K562 (cell line): Measurements from ENCODE around the gene MSI1. TPM values are rescaled to one million over a fixed set of nuclear protein-coding genes. Genes with fewer than 3 reads are reported as not detected.

ENCODE experiments used
- ARID2 ChIP-seq: fragments of 450-650 bp; IDR thresholded peaks from 2 replicates; pipeline ENCODE4 v1.6.1; 2017; ENCODE audit warnings: antibody characterized with exemption, mild to moderate bottlenecking
- BCLAF1 ChIP-seq, 2 experiments: fragments of 450-650 bp in 1 of 2; IDR thresholded peaks; 2 replicates each; pipeline ENCODE4 v1.6.1; 2011 to 2017; ENCODE audit warnings: low read depth in 2 of 2, antibody characterized with exemption in 1 of 2, borderline replicate concordance in 1 of 2, low read length in 1 of 2, mild to moderate bottlenecking in 1 of 2, mixed read lengths in 1 of 2; ENCODE audit not compliant: control insufficient read depth in 1 of 2
- CBFA2T3 ChIP-seq: fragments of 450-650 bp; IDR thresholded peaks from 2 replicates; pipeline ENCODE4 v1.6.1; 2017
- CEBPB ChIP-seq: fragments of 450-650 bp; IDR thresholded peaks from 2 replicates; pipeline ENCODE4 v1.6.1; 2016; ENCODE audit warnings: missing genetic modification characterization, missing compliant biosample characterization
- CEBPG ChIP-seq, 3 experiments: fragments of 200-800 bp in 1 of 3; sonication (Bioruptor generic) in 1 of 3; sonication (generic) in 1 of 3; formaldehyde crosslinking in 1 of 3; IDR thresholded peaks in 2 of 3; conservative IDR thresholded peaks in 1 of 3; 2 replicates each; pipeline versions ENCODE4 v1.6.1 to v1.8.0; 2016 to 2022; ENCODE audit warnings: missing compliant biosample characterization in 2 of 3, missing genetic modification characterization in 2 of 3, mild to moderate bottlenecking in 1 of 3, missing genetic modification reagents in 1 of 3
- DMBX1 ChIP-seq: fragments of 250-450 bp; sonication (Bioruptor Pico); IDR thresholded peaks from 2 replicates; pipeline ENCODE4 v1.8.0; 2022; ENCODE audit warnings: inconsistent platforms, mild to moderate bottlenecking, moderate library complexity, borderline replicate concordance
- EP400 ChIP-seq: fragments of 450-650 bp; IDR thresholded peaks from 2 replicates; pipeline ENCODE4 v1.6.1; 2017; ENCODE audit warnings: antibody characterized with exemption, mild to moderate bottlenecking, moderate library complexity
- FOXA1 ChIP-seq: fragments of 450-650 bp; IDR thresholded peaks from 2 replicates; pipeline ENCODE4 v1.6.1; 2016; ENCODE audit warnings: mild to moderate bottlenecking, borderline replicate concordance
- HLTF ChIP-seq: fragments of 450-650 bp; IDR thresholded peaks from 2 replicates; pipeline ENCODE4 v1.6.1; 2016
- HMGN3 ChIP-seq: IDR thresholded peaks from 2 replicates; pipeline ENCODE4 v1.6.1; 2011; ENCODE audit warnings: borderline replicate concordance, low read depth, mild to moderate bottlenecking, mixed read lengths, low read length; ENCODE audit not compliant: insufficient read length; ENCODE audit errors: extremely low read depth
- ILK ChIP-seq: fragments of 450-650 bp; IDR thresholded peaks from 2 replicates; pipeline ENCODE4 v1.6.1; 2016; ENCODE audit warnings: missing genetic modification characterization, low read depth, mild to moderate bottlenecking, missing compliant biosample characterization, moderate library complexity, borderline replicate concordance
- MEF2A ChIP-seq: IDR thresholded peaks from 2 replicates; pipeline ENCODE4 v1.6.1; 2011; ENCODE audit warnings: low read depth, mild to moderate bottlenecking, low read length, moderate library complexity; ENCODE audit not compliant: control insufficient read depth
- PHF21A ChIP-seq: fragments of 450-650 bp; IDR thresholded peaks from 2 replicates; pipeline ENCODE4 v1.6.1; 2017; ENCODE audit warnings: low read depth, borderline replicate concordance
- PKNOX1 ChIP-seq: fragments of 450-650 bp; IDR thresholded peaks from 2 replicates; pipeline ENCODE4 v1.6.1; 2016
- RFX1 ChIP-seq: fragments of 450-650 bp; IDR thresholded peaks from 2 replicates; pipeline ENCODE4 v1.6.1; 2016; ENCODE audit warnings: mild to moderate bottlenecking, moderate library complexity
- SETDB1 ChIP-seq: IDR thresholded peaks from one replicate; pipeline ENCODE4 v1.6.1; 2012; ENCODE audit warnings: low read length, control low read depth, inconsistent platforms
- SIRT6 ChIP-seq: IDR thresholded peaks from one replicate; pipeline ENCODE4 v1.6.1; 2012; ENCODE audit warnings: low read depth, mild to moderate bottlenecking, control low read depth, inconsistent platforms, low read length, moderate library complexity
- SMAD3 ChIP-seq: fragments of 450-650 bp; formaldehyde crosslinking; conservative IDR thresholded peaks from 2 replicates; pipeline ENCODE4 v1.4.0; 2020; ENCODE audit warnings: mild to moderate bottlenecking
- SMARCB1 ChIP-seq: IDR thresholded peaks from 2 replicates; pipeline ENCODE4 v1.6.1; 2011; ENCODE audit warnings: improper control_type of control experiment, low read depth; ENCODE audit not compliant: insufficient read length
- TBL1XR1 ChIP-seq, 2 experiments: IDR thresholded peaks; 2 replicates each; pipeline ENCODE4 v1.6.1; 2012; ENCODE audit warnings: improper control_type of control experiment in 2 of 2, low read length in 2 of 2, mild to moderate bottlenecking in 1 of 2
- ZBTB2 ChIP-seq: fragments of 450-650 bp; IDR thresholded peaks from 2 replicates; pipeline ENCODE4 v1.6.1; 2016; ENCODE audit warnings: antibody characterized with exemption
- ZBTB7A ChIP-seq: IDR thresholded peaks from 2 replicates; pipeline ENCODE4 v1.6.1; 2011; ENCODE audit warnings: low read depth, mild to moderate bottlenecking, low read length, moderate library complexity, borderline replicate concordance; ENCODE audit not compliant: control insufficient read depth
- ZNF436 ChIP-seq: fragments of 250-450, 450-650 bp; sonication (Bioruptor Pico); formaldehyde crosslinking; IDR thresholded peaks from 2 replicates; pipeline ENCODE4 v1.7.0; 2020; ENCODE audit warnings: mild to moderate bottlenecking
- ZSCAN29 ChIP-seq: fragments of 450-650 bp; IDR thresholded peaks from 2 replicates; pipeline ENCODE4 v1.6.1; 2017
- polyA plus RNA-seq, 8 experiments: library from polyadenylated mRNA; depleted of rRNA in 4 of 8; stranded (reverse) in 5 of 8; unstranded in 3 of 8; fragments of >200 nt; fragmentation: Nextera tagmentation in 2 of 8; fragmentation: Illumina TruSeq in 1 of 8; extraction: Ambion mirVana in 2 of 8; extraction: Trizol in 1 of 8; gene quantifications; 2 replicates each; pipeline versions ENCODE4 v1.2.1 to v1.2.3, GENCODE V29; 2011 to 2014; ENCODE audit warnings: inconsistent platforms in 1 of 8, missing spikeins in 1 of 8
- total RNA-seq, 7 experiments: library from RNA; depleted of rRNA in 6 of 7; stranded (reverse); fragments of >200 nt in 6 of 7; fragmentation: Illumina TruSeq in 2 of 7; extraction: Trizol in 2 of 7; gene quantifications; 2 replicates each; pipeline versions ENCODE4 v1.2.1 to v1.2.3, GENCODE V29; 2011 to 2021; ENCODE audit warnings: low replicate concordance in 1 of 7

MSI1 gene
- total and polyA plus RNA-seq, 9 of the 15 experiments (the other 6 are each of a cell fraction or from before 2014, with no cell fraction given), result 0.16 TPM; not detected in 8

- no peak for TF ChIP-seq SMAD3
- TF ChIP-seq HMGN3, result no peak
- no peak for TF ChIP-seq ZBTB2
- TF ChIP-seq CEBPB (tag), result peak; percentile 37; the same call in 1 of the 2 replicates
- TF ChIP-seq ZBTB7A, result no peak
- no peak for TF ChIP-seq ZSCAN29
- no peak for TF ChIP-seq HLTF
- peak; percentile 78 for TF ChIP-seq CBFA2T3
- TF ChIP-seq BCLAF1 (IDR thresholded peaks at IDR 0.05; ENCODE audit: borderline replicate concordance in 1 of 2, control insufficient read depth in 1 of 2, low read depth in 2 of 2, low read length in 1 of 2), result no peak
- no peak for TF ChIP-seq RFX1
- TF ChIP-seq PKNOX1, result peak; percentile 79
- no peak for TF ChIP-seq SMARCB1
- TF ChIP-seq EP400, result no peak
- no peak for TF ChIP-seq ILK (tag)
- peak; percentile 62; the same call in 1 of the 2 replicates for TF ChIP-seq MEF2A
- TF ChIP-seq SIRT6, result no peak
- TF ChIP-seq FOXA1, result no peak
- TF ChIP-seq SETDB1, result no peak
- no peak for TF ChIP-seq PHF21A
- no peak for TF ChIP-seq CEBPG (CRISPR knock-in tag; IDR thresholded peaks at IDR 0.05)
- TF ChIP-seq CEBPG (tag; conservative IDR thresholded peaks at IDR 0.05 in 1 of 2, IDR thresholded peaks at IDR 0.05 in 1 of 2), result 0 out of 4 replicates have a peak, but pooled peaks of 1 of the 2 experiments have one; percentile 21
- TF ChIP-seq DMBX1 (CRISPR knock-in tag), result no peak
- TF ChIP-seq ARID2, result no peak
- TF ChIP-seq ZNF436 (CRISPR knock-in tag), result no peak
- TF ChIP-seq TBL1XR1 (IDR thresholded peaks at IDR 0.05; ENCODE audit: low read length in 2 of 2), result peak in 1 of 2 experiments; percentile 63; a peak in 2 of 4 replicates
Measured at GRCh38 chr12:120381752-120382419, 12.9 kb upstream of the MSI1 start (continued).
